Activated CD8-positive, alpha-beta memory T cell treated with anti-CD3 and anti-CD28 coated beads for 36 hours (primary cell): ENCODE results near the gene RCOR1. TPM values are rescaled to one million over a fixed set of nuclear protein-coding genes. Genes with fewer than 3 reads are reported as not detected.
"Not testable (repeated sequence)": the region's sequence is repeated elsewhere in the genome, so short reads cannot be mapped to it uniquely, and the experiment has no call there.

Source experiments
- CTCF ChIA-PET: fragments of 350-600 bp; sonication (Branson Sonifier 250); formaldehyde crosslinking; loops from one replicate; lab custom pipeline; 2021; ENCODE audit warnings: antibody characterized with exemption; lab: Charles Lee
- POLR2A ChIA-PET: fragments of 350-600 bp; sonication (Branson Sonifier 250); formaldehyde crosslinking; loops from one replicate; lab custom pipeline; 2021; ENCODE audit warnings: antibody characterized with exemption; lab: Charles Lee
- total RNA-seq, 2 experiments: library from RNA; stranded (reverse); gene quantifications; one replicate each; pipeline ENCODE4 v1.2.3, GENCODE V29; 2021

The RCOR1 gene
- total RNA-seq, 2 experiments from 2014 or later = 15.3 to 15.8 TPM

GRCh38 chr14:102750376-102750775 is 157.9 kb downstream of the RCOR1 start:
- CTCF ChIA-PET = interaction anchor here (1.3 kb wide), 1 partner anchor 10 kb away, joined by 3 read pairs; no protein-coding TSS in a partner anchor
- POLR2A ChIA-PET = no interaction called here

- CTCF ChIA-PET = no interaction called here
- POLR2A ChIA-PET = no interaction called here
Measured at GRCh38 chr14:102751088-102751487, 158.6 kb downstream of the RCOR1 start.

- POLR2A ChIA-PET = no interaction called here
- CTCF ChIA-PET = no interaction called here
Measured at GRCh38 chr14:102752239-102752847, 159.9 kb downstream of the RCOR1 start.

GRCh38 chr14:102754370-102755262 is 162.2 kb downstream of the RCOR1 start:
- CTCF ChIA-PET = no interaction called here
- POLR2A ChIA-PET = no interaction called here

GRCh38 chr14:102757646-102758045 is 165.2 kb downstream of the RCOR1 start:
- POLR2A ChIA-PET = no interaction called here

GRCh38 chr14:102758087-102758486 is 165.6 kb downstream of the RCOR1 start:
- POLR2A ChIA-PET = no interaction called here
- CTCF ChIA-PET = no interaction called here

More at GRCh38 chr14:102757646-102758045, 165.2 kb downstream of the RCOR1 start:
- CTCF ChIA-PET = no interaction called here

GRCh38 chr14:102759456-102760187 is 167.2 kb downstream of the RCOR1 start:
- ChIA-PET POLR2A (no interaction called here), CTCF (interaction anchor here (0.5 to 1.1 kb wide), 3 partner anchors 10 to 86 kb away, joined by 3 to 4 read pairs (median 3); no protein-coding TSS in a partner anchor)

GRCh38 chr14:102760496-102761193 is 168.2 kb downstream of the RCOR1 start:
- ChIA-PET CTCF (interaction anchor here (0.5 to 1.1 kb wide), 4 partner anchors 11 to 142 kb away, joined by 3 to 4 read pairs (median 3); no protein-coding TSS in a partner anchor), POLR2A (no interaction called here)

GRCh38 chr14:102761206-102761605 is 168.8 kb downstream of the RCOR1 start:
- ChIA-PET CTCF (interaction anchor here (1.0 kb wide), 1 partner anchor 142 kb away, joined by 3 read pairs; no protein-coding TSS in a partner anchor), POLR2A (no interaction called here)

- ChIA-PET CTCF (interaction anchor here (1.0 kb wide), 1 partner anchor 8 kb away, joined by 3 read pairs; no protein-coding TSS in a partner anchor), POLR2A (no interaction called here)
Measured at GRCh38 chr14:102764220-102764671, 171.8 kb downstream of the RCOR1 start.

- POLR2A ChIA-PET = not testable (repeated sequence)
Measured at GRCh38 chr14:102765770-102766169, 173.3 kb downstream of the RCOR1 start.

GRCh38 chr14:102768223-102769048 is 176.0 kb downstream of the RCOR1 start:
- ChIA-PET POLR2A (no interaction called here), CTCF (no interaction called here)

More at GRCh38 chr14:102765770-102766169, 173.3 kb downstream of the RCOR1 start:
- CTCF ChIA-PET = not testable (repeated sequence)

GRCh38 chr14:102769049-102769327 is 176.5 kb downstream of the RCOR1 start:
- ChIA-PET CTCF (no interaction called here), POLR2A (no interaction called here)

GRCh38 chr14:102770147-102771123 is 178.0 kb downstream of the RCOR1 start:
- POLR2A ChIA-PET = no interaction called here
- CTCF ChIA-PET = no interaction called here

- ChIA-PET POLR2A (no interaction called here), CTCF (no interaction called here)
Measured at GRCh38 chr14:102771144-102771543, 178.7 kb downstream of the RCOR1 start.

GRCh38 chr14:102772781-102773570 is 180.5 kb downstream of the RCOR1 start:
- POLR2A ChIA-PET = no interaction called here

More at GRCh38 chr14:102772781-102773570, 180.5 kb downstream of the RCOR1 start:
- CTCF ChIA-PET = interaction anchor here (0.6 to 1.0 kb wide), 2 partner anchors 9 to 77 kb away, joined by 3 to 4 read pairs; no protein-coding TSS in a partner anchor
